ENCODE results near the gene ARAP2. TPM values are rescaled to one million over a fixed set of nuclear protein-coding genes. Genes with fewer than 3 reads are reported as not detected.

The ARAP2 gene
- total RNA-seq, 6 experiments from 2014 or later = 6.4 to 15.4 (median 10.2) TPM

DNA sequence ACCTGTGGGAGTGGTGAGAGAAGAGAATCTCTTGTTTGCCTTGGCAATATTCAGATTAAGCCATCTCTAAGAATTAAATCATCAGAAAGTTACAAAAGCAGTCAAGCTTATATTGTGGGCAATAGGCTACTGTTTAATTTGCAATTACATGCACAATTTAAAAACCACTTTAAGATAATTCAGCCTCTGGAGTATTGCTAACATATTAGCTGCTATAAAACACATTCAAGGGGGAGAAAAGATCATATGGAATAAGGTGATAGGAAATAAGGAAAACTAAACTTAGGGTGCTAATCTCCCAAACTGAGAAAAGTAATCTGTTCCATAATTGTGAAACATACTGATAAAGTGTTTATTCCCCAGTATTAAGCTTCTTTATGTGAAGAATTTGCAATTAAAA, 103.9 kb downstream of the ARAP2 start:
- ATAC-seq = no peak
- Histone ChIP-seq H3K27me3 (no peaks in the 10 kb centered on the region), H3K9me3 (no peaks in the 10 kb centered on the region), H3K4me1 (no peaks in the 10 kb centered on the region), H3K27ac (no peak overlapping the region), H3K4me3 (no peak overlapping the region), H3K36me3 (no peaks in the 10 kb centered on the region)
- DNase-seq = no peak
- TF ChIP-seq, protein P1, sequence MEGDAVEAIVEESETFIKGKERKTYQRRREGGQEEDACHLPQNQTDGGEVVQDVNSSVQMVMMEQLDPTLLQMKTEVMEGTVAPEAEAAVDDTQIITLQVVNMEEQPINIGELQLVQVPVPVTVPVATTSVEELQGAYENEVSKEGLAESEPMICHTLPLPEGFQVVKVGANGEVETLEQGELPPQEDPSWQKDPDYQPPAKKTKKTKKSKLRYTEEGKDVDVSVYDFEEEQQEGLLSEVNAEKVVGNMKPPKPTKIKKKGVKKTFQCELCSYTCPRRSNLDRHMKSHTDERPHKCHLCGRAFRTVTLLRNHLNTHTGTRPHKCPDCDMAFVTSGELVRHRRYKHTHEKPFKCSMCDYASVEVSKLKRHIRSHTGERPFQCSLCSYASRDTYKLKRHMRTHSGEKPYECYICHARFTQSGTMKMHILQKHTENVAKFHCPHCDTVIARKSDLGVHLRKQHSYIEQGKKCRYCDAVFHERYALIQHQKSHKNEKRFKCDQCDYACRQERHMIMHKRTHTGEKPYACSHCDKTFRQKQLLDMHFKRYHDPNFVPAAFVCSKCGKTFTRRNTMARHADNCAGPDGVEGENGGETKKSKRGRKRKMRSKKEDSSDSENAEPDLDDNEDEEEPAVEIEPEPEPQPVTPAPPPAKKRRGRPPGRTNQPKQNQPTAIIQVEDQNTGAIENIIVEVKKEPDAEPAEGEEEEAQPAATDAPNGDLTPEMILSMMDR (IDR thresholded peaks at IDR 0.05) = no peak
- no peak for TF ChIP-seq POLR2A (IDR thresholded peaks at IDR 0.05)
- intact Hi-C loops (cut with DNase I) = no loop called here

DNA sequence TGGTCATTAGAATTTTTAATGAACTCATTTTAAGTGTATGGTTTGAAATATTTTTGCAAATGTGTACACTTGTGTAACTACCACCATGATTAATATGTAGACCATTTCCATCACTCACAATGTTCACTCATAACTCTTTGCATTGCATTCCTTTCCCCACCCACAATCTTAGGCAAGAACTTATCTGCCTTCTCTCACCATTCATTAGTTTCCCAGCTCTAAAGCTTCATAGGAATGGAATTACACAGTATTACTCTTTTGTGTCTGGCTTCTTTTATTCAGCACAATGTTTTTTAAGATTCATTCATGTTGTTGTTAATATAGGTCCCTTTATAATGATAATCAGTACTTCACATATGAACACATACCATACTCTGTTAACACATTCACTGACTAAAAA, 106.1 kb downstream of the ARAP2 start:
- DNase-seq (no peak), ATAC-seq (no peak)
- Histone ChIP-seq H3K27me3 (no peaks in the 10 kb centered on the region), H3K4me3 (no peak overlapping the region), H3K36me3 (no peaks in the 10 kb centered on the region), H3K27ac (no peak overlapping the region), H3K9me3 (no peaks in the 10 kb centered on the region), H3K4me1 (no peaks in the 10 kb centered on the region)
- TF ChIP-seq, protein P1 (IDR thresholded peaks at IDR 0.05) = no peak
- no peak for TF ChIP-seq POLR2A (IDR thresholded peaks at IDR 0.05)
- intact Hi-C loops (cut with DNase I) = no loop called here

DNA sequence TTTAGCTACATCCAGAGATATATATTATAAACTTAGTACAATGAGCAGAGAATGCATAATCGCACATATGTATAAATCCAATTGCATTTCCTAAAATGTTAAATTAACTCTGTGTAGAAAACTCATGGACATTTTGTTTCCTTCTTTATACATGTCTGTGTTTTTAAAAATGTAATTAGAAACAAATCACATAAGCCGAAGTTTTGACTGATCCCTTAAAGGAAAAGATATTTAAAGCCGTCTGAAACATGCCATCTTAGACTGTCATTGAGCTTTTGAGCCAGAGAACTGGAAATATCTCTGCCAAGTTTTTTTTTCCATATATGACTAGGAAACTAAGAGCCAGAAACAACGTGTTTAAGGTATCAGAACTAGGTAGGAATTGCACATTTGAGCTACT, 107.0 kb downstream of the ARAP2 start:
- ATAC-seq = no peak
- Histone ChIP-seq H3K27me3 (no peaks in the 10 kb centered on the region), H3K27ac (no peak overlapping the region), H3K4me1 (no peaks in the 10 kb centered on the region), H3K36me3 (no peaks in the 10 kb centered on the region), H3K9me3 (no peaks in the 10 kb centered on the region), H3K4me3 (no peak overlapping the region)
- WGBS (ENCODE audit: insufficient coverage, low coverage, low lambda C conversion rate, missing lambda C conversion rate) = 72% methylated on average over 4 of the region's 4 CpGs
- intact Hi-C loops (cut with DNase I) = no loop called here
- no peak for DNase-seq
- no peak for TF ChIP-seq POLR2A (IDR thresholded peaks at IDR 0.05)
- TF ChIP-seq, protein P1 (IDR thresholded peaks at IDR 0.05) = no peak

DNA sequence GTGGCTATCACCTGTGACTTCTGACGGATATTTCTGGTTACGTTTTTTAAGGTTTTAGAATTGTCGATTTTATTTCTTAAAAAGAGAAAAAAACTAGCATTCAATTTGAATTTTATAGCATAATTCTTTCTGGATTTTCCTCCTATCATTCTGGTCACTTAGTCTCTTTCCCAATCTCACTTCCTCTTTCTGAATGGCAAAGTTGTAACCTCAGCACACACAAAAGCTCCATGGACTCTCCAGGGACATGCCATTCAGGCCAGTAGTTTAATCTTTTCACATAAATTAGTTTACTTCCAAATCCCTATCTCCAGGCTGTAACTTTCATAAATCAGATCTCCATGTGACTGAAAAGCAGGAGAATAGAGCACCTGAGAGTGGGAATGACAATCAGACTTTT, 110.7 kb downstream of the ARAP2 start:
- Histone ChIP-seq H3K4me1 (no peaks in the 10 kb centered on the region), H3K4me3 (no peak overlapping the region), H3K9me3 (no peaks in the 10 kb centered on the region), H3K27ac (no peak overlapping the region), H3K27me3 (no peaks in the 10 kb centered on the region), H3K36me3 (no peaks in the 10 kb centered on the region)
- WGBS (ENCODE audit: insufficient coverage, low coverage, low lambda C conversion rate, missing lambda C conversion rate) = 90% methylated on average over 3 of the region's 3 CpGs
- intact Hi-C loops (cut with DNase I) = no loop called here
- TF ChIP-seq POLR2A (IDR thresholded peaks at IDR 0.05) = no peak
- peak in 1 of 4 donors; percentile 33 for ATAC-seq
- no peak for DNase-seq

DNA sequence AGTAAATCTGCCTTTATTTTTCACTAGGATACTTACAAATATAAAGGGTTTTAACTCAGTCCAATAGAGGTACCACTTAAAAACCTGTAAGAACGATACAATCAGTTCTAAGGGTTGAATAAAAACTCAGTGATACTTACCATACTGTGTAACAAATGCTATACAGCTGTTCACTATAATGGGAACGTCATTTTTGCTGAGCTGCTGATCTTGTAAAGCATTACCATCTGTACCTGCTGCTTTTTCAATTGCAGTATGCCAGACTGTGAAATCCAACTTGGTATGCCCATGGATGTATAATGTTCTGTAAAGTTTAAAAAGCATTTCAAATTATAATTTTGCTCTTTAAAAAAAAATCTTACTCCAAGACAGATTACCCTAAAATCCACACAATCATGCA, 111.2 kb downstream of the ARAP2 start:
- intact Hi-C loops (cut with DNase I) = no loop called here
- whole genome bisulfite sequencing (ENCODE audit: insufficient coverage, low coverage, low lambda C conversion rate, missing lambda C conversion rate) = 67% methylated on average over 2 of the region's 2 CpGs

More for the DNA sequence above, 111.2 kb downstream of the ARAP2 start:
- Histone ChIP-seq H3K27ac (no peak overlapping the region), H3K9me3 (no peaks in the 10 kb centered on the region), H3K4me1 (no peaks in the 10 kb centered on the region), H3K36me3 (no peaks in the 10 kb centered on the region), H3K4me3 (no peak overlapping the region), H3K27me3 (no peaks in the 10 kb centered on the region)
- ATAC-seq (no peak), DNase-seq (no peak)
- TF ChIP-seq POLR2A (IDR thresholded peaks at IDR 0.05) = no peak
- TF ChIP-seq, protein P1 (IDR thresholded peaks at IDR 0.05) = no peak
